NOMO-1 treated with dmso at 0.1 percent for 144 hours (cell line): Measurements from ENCODE around the gene ADPRHL1.
"Not testable (repeated sequence)": the region's sequence is repeated elsewhere in the genome, so short reads cannot be mapped to it uniquely, and the experiment has no call there.

Experiments used
- DNase-seq: peaks from one replicate; lab custom pipeline; 2025; ENCODE audit not compliant: unreplicated experiment; lab: John Stamatoyannopoulos, UW

Gene ADPRHL1

GRCh38 chr13:113456116-113456702 is 2.9 kb upstream of the ADPRHL1 start:
- DNase-seq = no peak

- DNase-seq = no peak
Observed at GRCh38 chr13:113455384-113455783, 2.1 kb upstream of the ADPRHL1 start.

- DNase-seq = no peak
Observed at GRCh38 chr13:113454936-113455335, 1.6 kb upstream of the ADPRHL1 start.

- no peak for DNase-seq
Observed at GRCh38 chr13:113452466-113452865, 822 bp downstream of the ADPRHL1 start.

GRCh38 chr13:113451951-113452421 is 1.3 kb downstream of the ADPRHL1 start:
- no peak for DNase-seq

GRCh38 chr13:113450861-113451620 is 2.2 kb downstream of the ADPRHL1 start:
- DNase-seq = not testable (repeated sequence)

GRCh38 chr13:113450348-113450744 is 2.9 kb downstream of the ADPRHL1 start:
- not testable (repeated sequence) for DNase-seq

GRCh38 chr13:113449693-113450347 is 3.5 kb downstream of the ADPRHL1 start:
- DNase-seq = no peak

GRCh38 chr13:113448885-113449692 is 4.2 kb downstream of the ADPRHL1 start:
- peak; percentile 80 for DNase-seq

GRCh38 chr13:113448545-113448884 is 4.8 kb downstream of the ADPRHL1 start:
- no peak for DNase-seq

- no peak for DNase-seq
Observed at GRCh38 chr13:113447596-113447995, 5.7 kb downstream of the ADPRHL1 start.

- no peak for DNase-seq
Observed at GRCh38 chr13:113446488-113446854, 6.8 kb downstream of the ADPRHL1 start.

GRCh38 chr13:113445791-113446487 is 7.3 kb downstream of the ADPRHL1 start:
- no peak for DNase-seq

- no peak for DNase-seq
Observed at GRCh38 chr13:113443991-113444390, 9.3 kb downstream of the ADPRHL1 start.

- DNase-seq = no peak
Observed at GRCh38 chr13:113442985-113443362, 10.3 kb downstream of the ADPRHL1 start.

GRCh38 chr13:113442354-113442984 is 10.8 kb downstream of the ADPRHL1 start:
- DNase-seq = no peak

GRCh38 chr13:113441661-113442060 is 11.6 kb downstream of the ADPRHL1 start:
- DNase-seq = no peak

- no peak for DNase-seq
Observed at GRCh38 chr13:113437408-113438010, 15.8 kb downstream of the ADPRHL1 start.

- DNase-seq = not testable (repeated sequence)
Observed at GRCh38 chr13:113436866-113437265, 16.4 kb downstream of the ADPRHL1 start.

GRCh38 chr13:113435907-113436306 is 17.4 kb downstream of the ADPRHL1 start:
- not testable (repeated sequence) for DNase-seq
